ENCODE measurements around the gene ITGB5. TPM values are rescaled to one million over a fixed set of nuclear protein-coding genes. Genes with fewer than 3 reads are reported as not detected.

Gene ITGB5, protein sequence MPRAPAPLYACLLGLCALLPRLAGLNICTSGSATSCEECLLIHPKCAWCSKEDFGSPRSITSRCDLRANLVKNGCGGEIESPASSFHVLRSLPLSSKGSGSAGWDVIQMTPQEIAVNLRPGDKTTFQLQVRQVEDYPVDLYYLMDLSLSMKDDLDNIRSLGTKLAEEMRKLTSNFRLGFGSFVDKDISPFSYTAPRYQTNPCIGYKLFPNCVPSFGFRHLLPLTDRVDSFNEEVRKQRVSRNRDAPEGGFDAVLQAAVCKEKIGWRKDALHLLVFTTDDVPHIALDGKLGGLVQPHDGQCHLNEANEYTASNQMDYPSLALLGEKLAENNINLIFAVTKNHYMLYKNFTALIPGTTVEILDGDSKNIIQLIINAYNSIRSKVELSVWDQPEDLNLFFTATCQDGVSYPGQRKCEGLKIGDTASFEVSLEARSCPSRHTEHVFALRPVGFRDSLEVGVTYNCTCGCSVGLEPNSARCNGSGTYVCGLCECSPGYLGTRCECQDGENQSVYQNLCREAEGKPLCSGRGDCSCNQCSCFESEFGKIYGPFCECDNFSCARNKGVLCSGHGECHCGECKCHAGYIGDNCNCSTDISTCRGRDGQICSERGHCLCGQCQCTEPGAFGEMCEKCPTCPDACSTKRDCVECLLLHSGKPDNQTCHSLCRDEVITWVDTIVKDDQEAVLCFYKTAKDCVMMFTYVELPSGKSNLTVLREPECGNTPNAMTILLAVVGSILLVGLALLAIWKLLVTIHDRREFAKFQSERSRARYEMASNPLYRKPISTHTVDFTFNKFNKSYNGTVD
- 92.5 and 103 TPM in 2 replicates for total RNA-seq

DNA sequence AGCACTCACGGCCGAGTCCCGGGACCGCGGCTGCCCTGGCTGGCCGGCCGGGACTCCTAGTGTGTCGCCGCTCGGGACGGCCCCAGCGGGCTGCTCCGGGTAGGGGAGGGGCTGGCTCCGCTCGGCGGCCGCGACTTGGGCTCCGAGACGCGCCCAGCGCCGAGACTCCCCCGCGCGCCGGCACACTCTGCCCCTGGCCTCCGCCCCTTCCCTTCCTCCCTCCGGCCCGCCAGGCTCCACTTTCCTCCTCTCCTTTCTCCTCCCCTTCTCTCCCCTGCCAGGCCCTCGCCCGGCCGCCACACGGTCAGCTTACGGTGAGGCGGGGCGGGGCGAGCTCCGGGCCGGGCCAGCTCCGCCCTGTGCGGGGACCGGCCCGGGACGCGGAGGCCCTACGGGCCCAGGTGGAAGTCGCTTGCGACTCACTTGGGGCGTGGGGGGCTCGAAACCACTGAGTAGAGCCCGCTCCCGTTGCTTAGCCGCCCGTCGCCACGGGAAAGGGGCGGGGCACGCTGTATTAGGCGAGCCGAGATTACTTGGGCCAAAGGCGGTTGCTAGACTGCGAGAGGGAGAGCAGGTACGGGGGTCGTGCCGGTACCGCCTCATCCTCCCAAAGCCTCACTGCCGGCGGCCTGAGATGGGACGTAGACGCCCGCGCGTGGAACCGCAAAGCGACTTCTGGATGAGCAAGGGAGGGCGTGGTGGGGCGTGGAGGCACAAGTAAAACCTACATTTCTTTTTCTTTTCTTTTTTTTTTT is at the start of gene ITGB5:
ITGB5 (minus strand) TSS at position 189 of the 755 bp plus-strand sequence. CDS start 365 bp downstream, outside the sequence.

DNA sequence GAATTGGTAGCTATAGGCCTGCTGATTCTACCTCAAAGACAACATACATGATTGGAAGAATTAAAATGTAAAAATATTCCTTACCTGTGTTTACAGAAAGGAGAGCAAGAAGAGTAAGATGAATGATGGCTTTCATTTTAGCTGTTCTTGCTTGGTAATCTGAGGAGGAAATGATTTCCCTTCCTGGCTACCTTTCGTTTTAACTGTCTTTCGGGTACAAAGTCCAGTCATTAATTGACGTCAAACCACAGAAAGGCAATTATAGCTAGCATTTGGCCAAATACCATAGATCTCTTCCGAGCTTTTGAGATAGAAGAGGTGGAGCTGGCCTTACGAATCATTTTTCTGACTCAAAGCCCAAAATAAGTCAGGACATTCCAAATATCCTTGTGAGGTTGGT is 47.4 kb upstream of the ITGB5 start, which contains the start of gene MUC13:
MUC13 (minus strand) TSS at position 175 of the 400 bp plus-strand sequence; CDS start at position 136, 39 bp downstream.

DNA sequence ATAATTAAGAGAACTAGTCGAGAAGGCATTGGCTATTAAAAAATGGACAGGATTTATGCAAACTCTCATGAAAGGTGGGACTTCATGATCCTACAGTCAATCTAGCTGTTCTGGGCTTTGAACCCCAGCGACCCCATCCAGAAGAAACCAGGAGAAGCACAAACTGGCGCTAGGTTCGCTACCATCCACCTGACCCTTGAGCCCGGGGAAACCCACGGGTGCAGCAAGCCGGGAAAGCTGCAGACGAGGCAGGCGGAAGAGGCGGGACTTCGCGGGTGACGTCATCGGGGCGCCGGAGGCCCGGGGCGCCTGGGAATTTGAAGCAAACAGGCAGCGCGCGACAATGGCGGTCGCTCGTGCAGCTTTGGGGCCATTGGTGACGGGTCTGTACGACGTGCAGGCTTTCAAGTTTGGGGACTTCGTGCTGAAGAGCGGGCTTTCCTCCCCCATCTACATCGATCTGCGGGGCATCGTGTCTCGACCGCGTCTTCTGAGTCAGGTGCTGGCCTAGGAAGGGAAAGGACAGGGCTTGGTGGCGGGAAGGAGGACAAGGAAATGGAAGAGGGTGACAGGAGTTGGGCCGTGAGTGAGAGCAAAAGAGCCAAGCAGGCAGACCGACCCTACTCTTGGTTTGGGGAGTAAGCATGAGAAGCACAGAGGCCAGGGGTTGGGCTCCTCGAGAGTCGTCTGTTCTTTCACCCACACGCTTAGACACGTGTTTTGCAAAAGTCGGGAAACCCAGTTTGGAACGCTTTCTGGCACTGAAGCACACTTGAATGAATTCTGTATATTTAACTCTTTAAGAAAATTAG is 156.8 kb downstream of the ITGB5 start, which contains the start of gene UMPS:
UMPS (plus strand) TSS at position 324 of the 812 bp plus-strand sequence; CDS start at position 344, 20 bp downstream.

Other genes with a start within 250 kb of the ITGB5 start
- 24.8 and 35.4 TPM in 2 replicates for gene UMPS, start 156.9 kb downstream of the ITGB5 start, total RNA-seq
- gene MUC13, start 47.4 kb upstream of the ITGB5 start, total RNA-seq, result not detected in 2 replicates
- gene HEG1, start 168.6 kb upstream of the ITGB5 start, total RNA-seq, result 17.0 and 19.3 TPM in 2 replicates

Data from hair follicular keratinocyte (primary cell).